GM13976 (cell line): ENCODE data around the gene CARD11.

ENCODE experiments used
- DNase-seq: peaks from one replicate; pipeline ENCODE4 v3.0.0; 2012; ENCODE audit warnings: low spot score
- CTCF ChIP-seq: IDR thresholded peaks from 2 replicates; pipeline ENCODE4 v1.5.1; 2012; ENCODE audit warnings: borderline replicate concordance, mild to moderate bottlenecking; ENCODE audit not compliant: insufficient read depth; ENCODE audit errors: extremely low read depth, missing control alignments, control extremely low read depth
- in situ Hi-C: fragments of 300-500 bp; cut with MboI; formaldehyde crosslinking; loops from one replicate; pipeline ENCODE4 v1.12.0; 2022; ENCODE audit warnings: low sequenced_read_pairs, mixed read lengths, inconsistent platforms; ENCODE audit not compliant: unreplicated experiment

CARD11 gene

GRCh38 chr7:2953588-2954407 is 89.9 kb downstream of the CARD11 start:
- in situ Hi-C loops: no loop called here
- no peak for DNase-seq
- no peak for TF ChIP-seq CTCF

GRCh38 chr7:2953099-2953498 is 90.6 kb downstream of the CARD11 start:
- TF ChIP-seq CTCF: no peak
- no peak for DNase-seq
- in situ Hi-C loops: no loop called here

- in situ Hi-C loops: no loop called here
- DNase-seq: no peak
- no peak for TF ChIP-seq CTCF
Observed at GRCh38 chr7:2952316-2952715, 91.4 kb downstream of the CARD11 start.

GRCh38 chr7:2950578-2950977 is 93.1 kb downstream of the CARD11 start:
- TF ChIP-seq CTCF: no peak
- no peak for DNase-seq
- in situ Hi-C loops: no loop called here

- in situ Hi-C loops: no loop called here
- no peak for TF ChIP-seq CTCF
- no peak for DNase-seq
Observed at GRCh38 chr7:2948749-2949148, 94.9 kb downstream of the CARD11 start.

GRCh38 chr7:2947058-2947780 is 96.4 kb downstream of the CARD11 start:
- in situ Hi-C loops: no loop called here
- no peak for DNase-seq
- no peak for TF ChIP-seq CTCF
